DOHH2 (cell line): ENCODE results near the gene PLA2G6.

ENCODE experiments used
- H3F3A ChIP-seq: fragments of 200-600 bp; sonication (generic), shearing (Covaris generic); 2 replicates; pipeline ENCODE4 v1.6.0; 2016; ENCODE audit warnings: antibody characterized with exemption, mild to moderate bottlenecking; ENCODE audit not compliant: control insufficient read depth, insufficient read depth
- H3K27ac ChIP-seq: fragments of 200-600 bp; sonication (generic); 2 replicates; pipeline ENCODE4 v1.5.1; 2014; ENCODE audit warnings: low read depth, mild to moderate bottlenecking, low read length, moderate library complexity
- H3K27me3 ChIP-seq: fragments of 200-600 bp; sonication (generic); 2 replicates; pipeline ENCODE4 v1.6.1; 2014; ENCODE audit warnings: mild to moderate bottlenecking, low read length, mixed read lengths; ENCODE audit not compliant: control insufficient read depth
- H3K36me3 ChIP-seq: fragments of 200-600 bp; sonication (generic); 2 replicates; pipeline ENCODE4 v1.6.1; 2014; ENCODE audit warnings: mild to moderate bottlenecking, low read length, moderate library complexity, mixed read lengths; ENCODE audit not compliant: control insufficient read depth
- H3K4me1 ChIP-seq: fragments of 200-600 bp; sonication (generic); 2 replicates; pipeline ENCODE4 v1.6.1; 2014; ENCODE audit warnings: mild to moderate bottlenecking, low read length, mixed read lengths; ENCODE audit not compliant: control insufficient read depth
- H3K4me2 ChIP-seq: fragments of 200-600 bp; sonication (generic); 2 replicates; pipeline ENCODE4 v1.6.0; 2014; ENCODE audit warnings: mild to moderate bottlenecking, low read length, moderate library complexity
- H3K4me3 ChIP-seq: fragments of 200-600 bp; sonication (generic); 2 replicates; pipeline ENCODE4 v1.5.1; 2014; ENCODE audit warnings: mild to moderate bottlenecking, low read length, mixed read lengths
- H3K79me2 ChIP-seq: fragments of 200-600 bp; sonication (generic); 2 replicates; pipeline ENCODE4 v1.6.1; 2014; ENCODE audit warnings: mild to moderate bottlenecking, low read length, mixed read lengths; ENCODE audit not compliant: control insufficient read depth
- H3K9me2 ChIP-seq: fragments of 200-600 bp; sonication (generic); replicated peaks from 2 replicates; pipeline ENCODE4 v1.6.1; 2014; ENCODE audit warnings: mild to moderate bottlenecking, low read length, mixed read lengths; ENCODE audit not compliant: control insufficient read depth
- H3K9me3 ChIP-seq: fragments of 200-600 bp; sonication (generic); 2 replicates; pipeline ENCODE4 v1.6.1; 2014; ENCODE audit warnings: antibody characterized with exemption, low read length, mixed read lengths; ENCODE audit not compliant: control insufficient read depth, insufficient read depth
- H4K20me1 ChIP-seq: fragments of 200-600 bp; sonication (generic); 2 replicates; pipeline ENCODE4 v1.6.0; 2014; ENCODE audit warnings: low read depth, mild to moderate bottlenecking, antibody characterized with exemption, low read length, moderate library complexity; ENCODE audit not compliant: control insufficient read depth, insufficient read depth
- EZH2phosphoT487 ChIP-seq: fragments of 200-600 bp; sonication (generic); IDR thresholded peaks from 2 replicates; pipeline ENCODE4 v1.6.1; 2017; ENCODE audit warnings: borderline replicate concordance, mild to moderate bottlenecking, antibody characterized with exemption, low read length, moderate library complexity, mixed read lengths
- TF ChIP-seq, protein P1 (sequence below): fragments of 200-600 bp; sonication (generic); IDR thresholded peaks from one replicate; pipeline ENCODE4 v1.5.1; 2014; ENCODE audit warnings: antibody characterized with exemption, mild to moderate bottlenecking, low read depth, low read length; ENCODE audit not compliant: poor library complexity, severe bottlenecking

Gene PLA2G6

GRCh38 chr22:38203855-38204514, 22.4 kb upstream of the PLA2G6 start:
- no peaks in the 10 kb centered on the region for H3K79me2 ChIP-seq
- TF ChIP-seq, protein P1, sequence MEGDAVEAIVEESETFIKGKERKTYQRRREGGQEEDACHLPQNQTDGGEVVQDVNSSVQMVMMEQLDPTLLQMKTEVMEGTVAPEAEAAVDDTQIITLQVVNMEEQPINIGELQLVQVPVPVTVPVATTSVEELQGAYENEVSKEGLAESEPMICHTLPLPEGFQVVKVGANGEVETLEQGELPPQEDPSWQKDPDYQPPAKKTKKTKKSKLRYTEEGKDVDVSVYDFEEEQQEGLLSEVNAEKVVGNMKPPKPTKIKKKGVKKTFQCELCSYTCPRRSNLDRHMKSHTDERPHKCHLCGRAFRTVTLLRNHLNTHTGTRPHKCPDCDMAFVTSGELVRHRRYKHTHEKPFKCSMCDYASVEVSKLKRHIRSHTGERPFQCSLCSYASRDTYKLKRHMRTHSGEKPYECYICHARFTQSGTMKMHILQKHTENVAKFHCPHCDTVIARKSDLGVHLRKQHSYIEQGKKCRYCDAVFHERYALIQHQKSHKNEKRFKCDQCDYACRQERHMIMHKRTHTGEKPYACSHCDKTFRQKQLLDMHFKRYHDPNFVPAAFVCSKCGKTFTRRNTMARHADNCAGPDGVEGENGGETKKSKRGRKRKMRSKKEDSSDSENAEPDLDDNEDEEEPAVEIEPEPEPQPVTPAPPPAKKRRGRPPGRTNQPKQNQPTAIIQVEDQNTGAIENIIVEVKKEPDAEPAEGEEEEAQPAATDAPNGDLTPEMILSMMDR, result no peak
- TF ChIP-seq EZH2phosphoT487, result no peak
- no peaks in the 10 kb centered on the region for H3K36me3 ChIP-seq
- H3K27ac ChIP-seq, result no peak overlapping the region
- H3K9me2 ChIP-seq, result no peaks in the 10 kb centered on the region
- no peaks in the 10 kb centered on the region for H3K9me3 ChIP-seq
- peaks cover 35% of the 10 kb centered on the region for H3K4me1 ChIP-seq
- peaks cover 4% of the 10 kb centered on the region; the same call in 1 of the 2 replicates for H3F3A ChIP-seq
- peak overlapping the region; percentile 91 for H3K4me2 ChIP-seq
- no peak overlapping the region for H3K4me3 ChIP-seq
- H4K20me1 ChIP-seq, result peaks cover 9% of the 10 kb centered on the region; the same call in 1 of the 2 replicates
- H3K27me3 ChIP-seq, result peaks cover 4% of the 10 kb centered on the region; the same call in 1 of the 2 replicates

DNA sequence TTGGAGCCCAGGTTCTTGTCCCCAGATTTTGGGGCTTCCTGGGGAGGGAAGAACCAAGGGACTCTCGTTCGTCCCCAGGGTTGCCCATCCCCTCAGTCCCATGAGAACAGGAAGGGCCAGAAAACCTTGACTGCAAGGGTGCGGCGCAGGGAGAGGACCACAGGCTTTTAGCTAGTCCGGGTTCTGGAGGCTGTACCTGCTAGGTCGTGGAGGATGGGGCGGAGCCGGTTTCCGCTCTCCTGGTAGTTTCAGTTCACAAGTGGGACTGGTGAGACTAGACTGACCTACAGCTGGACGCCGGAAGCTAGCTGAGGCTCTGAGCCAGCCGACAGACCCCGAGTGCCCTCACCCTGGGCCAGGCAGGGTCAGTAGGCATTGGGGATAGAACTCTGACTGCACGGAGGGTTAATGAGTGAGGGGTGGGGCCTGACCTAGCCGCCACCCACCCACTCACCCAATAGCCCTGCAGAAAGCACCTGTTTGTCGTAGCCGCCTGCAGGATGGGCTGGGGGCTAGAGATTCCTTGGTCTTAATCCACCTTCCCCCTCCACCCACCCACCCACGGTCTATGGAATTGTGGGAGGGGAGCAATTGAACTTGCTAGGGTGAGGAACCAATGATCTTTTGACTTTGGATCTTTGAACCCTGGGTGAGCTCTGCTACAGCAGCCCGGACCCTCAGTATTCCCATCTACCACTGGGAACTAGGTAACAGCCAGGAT, 21.6 kb upstream of the PLA2G6 start:
- peaks cover 9% of the 10 kb centered on the region; the same call in 1 of the 2 replicates for H4K20me1 ChIP-seq
- TF ChIP-seq EZH2phosphoT487, result no peak
- TF ChIP-seq, protein P1, result no peak

DNA sequence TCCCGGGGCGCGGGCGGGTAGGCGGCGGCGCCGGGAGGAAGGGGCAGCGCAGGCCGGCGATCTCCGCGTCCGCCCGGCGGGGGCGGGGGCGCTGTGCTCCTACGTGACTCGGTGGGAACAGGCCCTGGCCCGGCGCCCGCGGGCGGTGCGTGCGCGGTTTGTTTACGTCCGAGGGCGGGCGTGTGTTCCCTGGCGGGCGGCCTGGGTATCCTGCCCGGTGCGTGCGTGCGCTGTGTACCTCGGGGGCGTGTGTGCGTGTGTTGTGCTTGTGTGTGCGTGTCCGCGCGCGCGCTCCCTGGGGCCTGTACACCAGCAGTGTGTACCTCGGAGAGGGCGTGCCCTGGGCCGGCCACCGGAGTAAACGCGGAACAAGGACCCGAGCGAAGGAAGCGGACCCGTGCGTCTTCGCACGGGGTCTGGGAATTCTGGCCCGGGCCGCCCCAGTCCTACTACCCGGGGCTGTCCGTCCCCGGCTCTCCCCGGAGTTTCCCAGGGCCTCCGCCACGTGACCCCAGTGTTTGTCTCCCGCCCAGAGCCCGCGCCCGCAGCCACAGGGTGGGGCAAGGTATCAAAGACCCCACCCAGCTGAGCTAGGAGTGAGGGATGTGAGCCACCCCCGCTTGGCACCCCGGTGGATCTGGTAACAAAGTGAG, 20.9 kb upstream of the PLA2G6 start:
- Histone ChIP-seq H3K27ac (no peak overlapping the region), H4K20me1 (peaks cover 9% of the 10 kb centered on the region; the same call in 1 of the 2 replicates), H3K79me2 (no peaks in the 10 kb centered on the region), H3K36me3 (no peaks in the 10 kb centered on the region), H3K27me3 (peaks cover 4% of the 10 kb centered on the region; the same call in 1 of the 2 replicates), H3K4me3 (peak overlapping the region; percentile 77), H3K4me1 (peaks cover 35% of the 10 kb centered on the region), H3K9me3 (no peaks in the 10 kb centered on the region), H3K9me2 (no peaks in the 10 kb centered on the region), H3F3A (peaks cover 4% of the 10 kb centered on the region; the same call in 1 of the 2 replicates), H3K4me2 (peak overlapping the region; percentile 91)
- TF ChIP-seq, protein P1, result peak; percentile 34
- TF ChIP-seq EZH2phosphoT487, result no peak

More for the DNA sequence above, 21.6 kb upstream of the PLA2G6 start:
- no peak overlapping the region for H3K27ac ChIP-seq
- H3K36me3 ChIP-seq, result no peaks in the 10 kb centered on the region
- H3K4me2 ChIP-seq, result peak overlapping the region; percentile 91
- no peaks in the 10 kb centered on the region for H3K9me3 ChIP-seq
- H3K4me1 ChIP-seq, result peaks cover 35% of the 10 kb centered on the region
- peak overlapping the region; percentile 77 for H3K4me3 ChIP-seq
- peaks cover 4% of the 10 kb centered on the region; the same call in 1 of the 2 replicates for H3K27me3 ChIP-seq
- H3K9me2 ChIP-seq, result no peaks in the 10 kb centered on the region
- H3F3A ChIP-seq, result peaks cover 4% of the 10 kb centered on the region; the same call in 1 of the 2 replicates
- H3K79me2 ChIP-seq, result no peaks in the 10 kb centered on the region
